ENCODE measurements around the gene LIPJ.

LIPJ gene

DNA sequence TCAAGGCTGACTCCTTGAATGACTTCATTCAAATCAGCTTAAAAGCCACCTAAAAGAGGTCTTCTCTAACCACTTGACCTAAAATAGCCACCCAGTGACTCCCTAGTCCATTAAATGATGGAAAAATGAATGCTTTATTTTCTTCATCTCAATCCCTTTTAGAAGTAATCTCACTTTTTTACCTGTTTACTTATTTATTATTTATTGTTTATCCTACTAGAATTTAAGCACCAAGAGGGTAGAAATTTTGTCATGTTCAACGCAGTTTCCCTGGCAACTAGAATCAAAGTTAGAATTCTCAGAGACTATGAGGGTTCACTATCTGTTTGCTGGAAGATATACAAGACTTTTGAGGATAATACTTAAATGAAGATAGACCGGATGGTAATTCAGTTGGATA lies at the start of gene LIPJ:
Gene LIPJ, plus strand, starts transcription at position 301 of the 400 bp plus-strand sequence. CDS start 3,926 bp downstream, outside the sequence.
- no peak for DNase-seq

- no peak for DNase-seq
Measured at GRCh38 chr10:88537322-88537721, 49.2 kb upstream of the LIPJ start.

- DNase-seq: no peak
Measured at GRCh38 chr10:88538048-88538447, 48.5 kb upstream of the LIPJ start.

GRCh38 chr10:88540351-88540750 lies 46.2 kb upstream of the LIPJ start:
- no peak for DNase-seq

- DNase-seq: no peak
Measured at GRCh38 chr10:88541116-88541626, 45.4 kb upstream of the LIPJ start.

DNA sequence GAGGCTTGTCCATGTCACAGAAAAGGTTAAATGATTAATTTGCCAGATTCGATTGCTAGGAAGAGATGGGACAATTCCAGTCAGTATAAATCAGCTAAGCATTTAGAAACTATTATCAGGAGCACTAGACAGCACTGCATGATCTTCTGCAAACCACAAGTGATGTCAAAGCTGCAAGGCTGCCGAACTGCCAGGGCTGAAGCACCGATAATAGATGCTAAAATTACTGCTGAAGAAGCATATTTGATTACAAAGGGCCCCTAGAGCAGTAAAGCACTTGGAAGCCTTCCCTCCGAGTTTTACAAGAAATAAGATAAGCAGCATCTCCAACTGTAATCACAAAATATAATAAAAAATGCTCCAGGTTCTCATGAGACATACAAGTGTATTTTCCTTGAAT lies 44.0 kb upstream of the LIPJ start:
- no peak for DNase-seq

- DNase-seq: no peak
Measured at GRCh38 chr10:88544140-88544870, 42.3 kb upstream of the LIPJ start.

DNA sequence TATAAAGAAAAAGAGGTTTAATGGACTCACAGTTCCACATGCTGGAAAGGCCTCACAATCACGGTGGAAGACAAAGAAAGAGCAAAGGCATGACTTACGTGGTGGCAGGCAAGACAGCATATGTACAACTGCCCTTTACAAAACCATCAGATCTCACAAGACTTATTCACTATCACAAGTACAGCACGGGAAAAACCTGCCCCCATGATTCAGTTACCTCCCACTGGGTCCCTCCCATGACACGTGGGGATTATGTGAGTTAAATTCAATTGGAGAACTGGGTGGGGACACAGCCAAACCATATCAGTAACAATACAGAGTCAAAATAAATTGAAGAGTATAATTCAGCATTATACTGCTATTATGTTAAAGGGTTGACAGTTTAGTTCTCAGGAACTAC lies 41.2 kb upstream of the LIPJ start:
- DNase-seq: no peak

GRCh38 chr10:88546497-88546896 lies 40.1 kb upstream of the LIPJ start:
- DNase-seq: no peak

DNA sequence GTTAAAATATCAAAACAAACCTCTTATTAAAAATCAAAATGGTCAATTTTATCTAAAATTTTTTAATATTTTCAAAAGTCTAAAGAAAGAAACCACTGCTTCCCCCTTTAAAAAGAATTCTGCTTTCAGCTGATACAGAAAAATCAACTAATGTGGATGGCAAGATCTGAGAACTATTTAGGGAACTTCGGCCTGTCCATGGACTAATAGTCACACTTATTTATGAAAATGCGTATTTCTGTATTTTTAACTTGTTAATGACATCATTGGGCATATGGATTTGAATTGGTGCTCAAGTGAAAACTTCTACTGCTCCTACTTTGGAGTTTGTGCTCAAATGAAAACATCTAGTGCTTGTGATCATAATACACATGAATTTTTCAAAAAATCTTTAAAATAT lies 35.3 kb upstream of the LIPJ start:
- no peak for DNase-seq

GRCh38 chr10:88553116-88553752 lies 33.3 kb upstream of the LIPJ start:
- peak; percentile 65 for DNase-seq

GRCh38 chr10:88555190-88555908 lies 31.2 kb upstream of the LIPJ start:
- DNase-seq: no peak

- DNase-seq: no peak
Measured at GRCh38 chr10:88557256-88557655, 29.3 kb upstream of the LIPJ start.

- DNase-seq: no peak
Measured at GRCh38 chr10:88557658-88558057, 28.9 kb upstream of the LIPJ start.

DNA sequence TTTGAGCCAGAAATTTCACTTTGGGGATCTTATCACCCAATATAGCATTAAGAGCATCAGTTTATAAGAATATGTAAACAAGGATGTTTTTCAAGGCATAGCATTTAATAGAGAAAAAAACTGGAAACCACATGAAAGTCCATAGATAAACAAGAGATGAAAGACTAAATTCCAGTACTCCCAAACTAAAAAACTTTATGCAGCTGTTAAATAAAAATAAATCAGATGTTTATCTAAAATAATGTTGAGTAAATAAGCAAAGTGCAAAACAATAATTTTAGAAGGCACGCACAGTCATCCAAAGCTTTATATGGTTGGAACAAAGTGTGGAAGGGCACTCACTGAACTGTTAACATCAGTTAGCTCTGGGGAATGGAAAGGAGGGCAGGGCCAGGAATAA lies 24.4 kb upstream of the LIPJ start:
- DNase-seq: no peak

- DNase-seq: no peak
Measured at GRCh38 chr10:88565072-88565471, 21.5 kb upstream of the LIPJ start.

DNA sequence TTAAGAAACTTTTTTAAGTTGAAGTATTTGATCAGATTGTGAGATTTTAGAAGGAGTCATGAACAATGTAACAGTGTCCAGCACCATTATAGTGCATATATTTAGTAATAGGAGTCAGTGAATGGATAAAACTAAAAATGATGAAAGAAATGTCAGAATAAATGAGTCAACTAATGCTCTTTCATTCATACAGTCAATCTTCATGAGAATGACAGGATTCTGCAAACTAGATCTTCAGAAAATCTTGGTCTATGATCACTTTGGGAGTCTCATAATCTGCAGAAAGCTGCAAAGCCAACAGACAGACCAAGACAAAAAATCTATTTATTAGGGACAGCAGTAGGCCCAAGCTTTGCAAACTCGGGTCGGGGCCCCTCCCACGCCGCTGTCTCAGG lies 4.2 kb upstream of the LIPJ start:
- no peak for DNase-seq

DNA sequence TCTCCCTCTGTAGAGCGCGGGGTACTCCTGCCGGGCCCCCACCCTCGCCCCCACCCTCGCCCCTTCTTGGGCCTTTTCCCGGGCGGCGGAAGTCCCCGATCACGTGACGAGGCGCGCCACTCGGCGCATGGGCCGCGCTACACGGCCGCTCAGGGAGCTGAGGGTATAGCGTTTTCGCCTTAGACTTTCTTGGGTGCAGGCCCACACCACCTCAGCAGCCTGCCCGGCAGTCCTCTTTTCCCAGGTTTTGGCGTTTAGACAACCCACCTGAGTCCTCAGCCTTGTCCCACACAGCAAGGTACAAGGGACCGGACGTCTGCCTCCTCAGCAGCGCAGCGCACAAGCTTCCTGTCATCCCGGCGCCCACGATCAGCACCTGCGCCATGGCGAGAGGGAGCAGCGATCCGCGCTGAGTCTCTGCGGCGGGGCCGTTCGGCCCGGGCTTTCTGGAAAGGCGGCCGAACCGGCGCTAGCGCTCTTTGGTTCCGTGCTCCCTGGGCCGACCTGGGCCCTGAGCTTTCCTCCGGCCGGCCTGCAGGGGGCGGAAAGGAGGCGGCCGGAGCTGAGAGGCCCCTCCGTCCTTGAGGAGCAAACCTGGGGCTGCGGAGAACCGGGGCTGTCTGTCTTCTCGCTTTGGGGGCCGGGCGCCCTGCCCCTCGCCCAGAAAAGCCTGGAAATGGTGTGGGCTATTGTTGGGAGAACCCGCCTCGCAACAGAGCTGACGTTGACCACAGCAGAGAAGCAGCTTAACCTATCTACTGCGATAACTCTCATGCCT lies 3.6 kb upstream of the LIPJ start, which contains the start of gene RNLS:
Gene RNLS, minus strand, starts transcription at position 513 of the 778 bp plus-strand sequence.
- DNase-seq: peak; percentile 78

DNA sequence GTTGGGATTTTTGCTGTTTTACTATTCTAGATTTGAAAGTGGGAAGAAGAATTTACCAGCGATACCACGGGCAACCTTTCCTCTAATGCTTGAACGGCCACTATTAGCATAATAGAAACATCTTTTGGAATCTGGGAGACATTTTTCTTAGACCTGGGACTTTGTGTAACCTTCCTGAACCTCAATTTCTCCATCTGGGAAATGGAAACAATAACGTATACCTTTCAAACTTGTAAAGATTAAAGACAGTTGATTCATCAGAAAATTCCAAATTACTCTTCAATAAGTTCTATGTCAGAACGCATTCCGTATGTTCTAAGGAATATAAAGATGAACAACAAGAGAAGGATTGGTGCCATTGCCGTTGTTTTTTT lies 3.0 kb upstream of the LIPJ start:
- DNase-seq: no peak

- DNase-seq: no peak
Measured at GRCh38 chr10:88592381-88592780, 5.8 kb downstream of the LIPJ start.

DNA sequence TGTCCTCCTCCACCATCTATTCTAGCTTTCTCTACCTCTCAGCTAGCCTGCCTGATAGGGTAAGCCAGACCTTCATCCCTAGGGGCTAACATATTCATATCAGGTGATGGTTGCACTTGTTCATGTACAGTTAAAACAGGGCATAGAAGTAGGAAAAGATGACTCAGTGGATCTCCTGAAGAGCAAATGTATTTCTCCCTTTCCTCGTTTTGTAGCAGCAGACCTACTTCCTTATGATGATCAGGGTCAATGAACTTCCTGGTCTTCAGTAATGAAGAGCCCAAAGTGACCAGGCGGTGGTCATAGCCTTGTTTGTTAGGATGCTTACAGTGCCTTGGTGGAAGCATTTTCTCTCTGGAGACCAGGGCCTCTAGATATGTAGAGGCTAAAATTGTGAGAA lies 6.3 kb downstream of the LIPJ start:
- no peak for DNase-seq

DNA sequence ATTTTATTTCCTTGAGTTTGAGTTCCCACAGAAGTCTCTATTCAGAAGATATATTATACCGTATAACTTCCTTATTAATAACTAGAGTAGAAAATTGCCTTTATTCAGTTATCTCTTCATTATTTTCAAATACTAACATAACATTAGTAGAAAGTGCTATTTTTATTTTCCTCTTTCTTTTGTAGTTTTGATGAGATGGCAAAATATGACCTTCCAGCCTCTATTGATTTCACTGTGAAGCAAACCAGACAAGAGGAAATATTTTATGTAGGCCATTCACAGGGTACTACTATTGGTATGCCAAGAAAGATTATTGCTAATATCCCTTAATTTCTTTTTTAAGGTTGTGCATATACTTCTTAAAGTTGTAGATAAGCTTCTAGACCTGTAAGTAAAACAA lies 7.9 kb downstream of the LIPJ start:
- DNase-seq: no peak

DNA sequence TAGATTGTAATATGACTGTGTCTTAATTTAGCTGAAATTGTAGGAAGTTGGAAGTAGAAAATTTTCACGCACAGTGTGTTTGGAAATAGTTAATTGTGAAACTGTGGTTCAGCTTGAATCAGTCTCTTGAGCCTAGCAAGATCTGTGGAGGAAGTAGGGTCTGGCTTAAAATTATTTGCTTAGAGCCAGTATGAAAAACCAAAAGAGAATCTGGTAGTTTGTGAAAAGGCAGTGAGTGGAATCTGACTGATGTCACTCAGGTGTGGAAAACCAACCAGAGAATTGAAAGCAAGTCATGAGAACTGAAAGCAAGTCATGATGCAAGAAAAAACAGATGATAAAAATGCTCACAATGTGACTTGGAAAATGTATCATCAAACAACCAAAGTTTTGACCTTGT lies 11.5 kb downstream of the LIPJ start:
- DNase-seq: no peak
